IPS-15b (cell line): ENCODE measurements around the gene PLA2G5.
"Not testable (repeated sequence)": the region's sequence is repeated elsewhere in the genome, so short reads cannot be mapped to it uniquely, and the experiment has no call there.

Experiments
- H3K27me3 ChIP-seq: one replicate; pipeline ENCODE4 v1.6.1; 2013; ENCODE audit warnings: low read length; ENCODE audit not compliant: control insufficient read depth, insufficient read depth
- H3K36me3 ChIP-seq: one replicate; pipeline ENCODE4 v1.6.1; 2013; ENCODE audit warnings: low read length; ENCODE audit not compliant: control insufficient read depth, insufficient read depth
- H3K4me1 ChIP-seq: one replicate; pipeline ENCODE4 v1.6.1; 2013; ENCODE audit warnings: mild to moderate bottlenecking, low read length; ENCODE audit not compliant: control insufficient read depth, insufficient read depth
- H3K4me3 ChIP-seq: one replicate; pipeline ENCODE4 v1.5.1; 2013; ENCODE audit warnings: low read depth, low read length
- H3K9ac ChIP-seq: one replicate; pipeline ENCODE4 v1.6.1; 2013; ENCODE audit warnings: low read depth, mild to moderate bottlenecking, low read length
- H3K9me3 ChIP-seq: one replicate; pipeline ENCODE4 v1.6.1; 2013; ENCODE audit warnings: mild to moderate bottlenecking, low read length; ENCODE audit not compliant: control insufficient read depth, insufficient read depth

The PLA2G5 gene

DNA sequence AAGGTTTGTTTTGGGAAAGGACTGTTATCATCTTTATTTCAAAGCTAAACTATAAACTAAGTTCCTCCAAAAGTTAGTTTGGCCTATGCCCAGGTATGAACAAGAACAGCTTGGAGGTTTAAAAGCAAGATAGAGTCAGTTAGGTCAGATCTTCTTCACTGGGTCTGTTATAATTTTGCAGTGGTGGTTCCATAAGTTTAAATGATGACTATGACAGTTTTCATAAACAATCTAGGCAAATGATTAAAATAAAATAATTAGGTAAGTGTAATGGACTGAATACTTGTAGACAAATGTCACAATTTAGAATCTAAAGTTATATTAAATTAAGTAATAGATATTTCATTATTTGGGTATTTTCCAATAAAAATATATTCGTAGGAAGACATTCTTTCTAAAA, 21.4 kb upstream of the PLA2G5 start:
- Histone ChIP-seq H3K4me1 (no peaks in the 10 kb centered on the region), H3K27me3 (no peaks in the 10 kb centered on the region), H3K36me3 (no peaks in the 10 kb centered on the region), H3K9me3 (no peaks in the 10 kb centered on the region), H3K9ac (no peak overlapping the region), H3K4me3 (no peak overlapping the region)

DNA sequence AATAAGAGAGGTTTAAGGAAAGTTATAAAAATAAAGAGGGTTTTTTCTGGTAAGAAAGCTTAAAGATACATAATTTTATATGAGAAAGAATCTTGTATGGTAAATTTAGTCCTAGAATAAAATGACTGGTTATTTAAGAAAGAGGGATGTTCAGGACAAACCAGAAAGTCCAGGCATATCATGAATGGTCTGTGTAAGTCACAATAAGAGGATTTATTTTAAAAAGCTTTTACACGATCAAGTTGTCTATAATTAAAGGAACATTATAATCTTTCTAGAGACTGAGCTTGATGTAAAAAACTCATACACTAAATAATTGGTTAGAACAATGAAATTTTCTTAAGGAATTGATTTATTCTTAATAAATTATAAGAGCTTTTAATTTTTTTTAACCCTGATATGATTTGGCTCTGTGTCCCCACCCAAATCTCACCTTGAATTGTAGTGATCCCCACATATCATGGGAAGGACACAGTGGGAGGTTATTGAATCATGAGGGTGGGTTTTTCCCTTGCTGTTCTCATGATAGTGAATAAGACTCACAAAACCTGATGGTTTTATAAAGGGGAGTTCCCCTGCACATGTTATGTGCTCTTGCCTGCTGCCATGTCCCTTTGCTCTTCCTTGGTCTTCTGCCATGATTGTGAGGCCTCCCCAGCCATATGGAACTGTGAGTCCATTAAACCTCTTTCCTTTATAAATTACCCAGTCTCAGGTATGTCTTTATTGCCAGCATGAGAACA, 20.8 kb upstream of the PLA2G5 start:
- H3K4me1 ChIP-seq, H3K9me3 ChIP-seq, H3K36me3 ChIP-seq, H3K27me3 ChIP-seq, H3K9ac ChIP-seq, H3K4me3 ChIP-seq: not testable (repeated sequence)

DNA sequence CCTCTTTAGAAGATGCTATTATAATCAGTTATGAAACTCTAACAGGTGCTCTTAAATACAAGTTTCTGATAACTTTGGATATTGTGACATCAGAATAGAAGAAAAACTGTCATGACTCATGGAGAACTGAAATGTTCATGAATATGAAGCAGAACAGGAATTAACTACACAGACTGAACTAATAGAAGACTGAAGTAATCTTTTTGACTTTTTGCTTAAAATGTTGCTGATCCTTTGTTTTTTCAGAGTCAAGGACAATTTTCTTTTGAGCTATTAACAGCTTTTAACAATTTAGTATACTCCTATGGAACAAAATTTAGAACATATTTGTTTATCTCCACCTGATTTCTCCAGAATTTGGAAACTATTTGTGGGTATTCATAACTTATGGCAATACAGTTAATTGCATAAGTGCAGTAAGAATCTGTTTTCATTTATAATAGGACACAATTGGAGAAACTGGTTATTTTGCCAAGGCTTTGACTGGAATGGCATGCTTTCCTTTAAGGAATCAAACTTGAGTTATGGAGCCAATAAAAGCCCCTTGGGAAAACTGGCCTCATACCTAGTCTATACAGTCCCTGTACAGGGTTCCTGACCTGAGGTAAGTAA, 18.7 kb upstream of the PLA2G5 start:
- Histone ChIP-seq H3K4me3 (no peak overlapping the region), H3K9ac (no peak overlapping the region), H3K27me3 (no peaks in the 10 kb centered on the region), H3K4me1 (no peaks in the 10 kb centered on the region), H3K9me3 (no peaks in the 10 kb centered on the region), H3K36me3 (no peaks in the 10 kb centered on the region)

DNA sequence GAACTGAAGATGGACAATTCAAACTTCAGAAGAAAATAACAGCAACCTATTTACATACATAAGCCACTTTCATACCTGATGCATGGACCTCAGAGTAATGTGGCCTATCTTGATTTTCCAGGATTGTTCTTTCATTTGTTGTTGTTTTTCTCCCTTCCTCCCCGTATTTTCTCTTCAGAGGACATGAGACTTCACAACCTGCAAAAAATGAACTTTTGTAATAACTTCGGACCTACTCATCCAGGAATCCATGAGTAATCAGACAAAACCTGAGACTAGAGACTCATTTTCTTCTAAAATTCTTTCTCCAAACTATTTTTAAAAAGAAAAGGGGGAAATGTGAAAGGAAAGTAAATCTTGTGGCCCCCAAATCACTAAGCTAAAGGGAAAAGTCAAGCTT, 17.6 kb upstream of the PLA2G5 start:
- Histone ChIP-seq H3K4me3 (no peak overlapping the region), H3K27me3 (no peaks in the 10 kb centered on the region), H3K36me3 (no peaks in the 10 kb centered on the region), H3K9me3 (no peaks in the 10 kb centered on the region), H3K9ac (no peak overlapping the region), H3K4me1 (no peaks in the 10 kb centered on the region)

DNA sequence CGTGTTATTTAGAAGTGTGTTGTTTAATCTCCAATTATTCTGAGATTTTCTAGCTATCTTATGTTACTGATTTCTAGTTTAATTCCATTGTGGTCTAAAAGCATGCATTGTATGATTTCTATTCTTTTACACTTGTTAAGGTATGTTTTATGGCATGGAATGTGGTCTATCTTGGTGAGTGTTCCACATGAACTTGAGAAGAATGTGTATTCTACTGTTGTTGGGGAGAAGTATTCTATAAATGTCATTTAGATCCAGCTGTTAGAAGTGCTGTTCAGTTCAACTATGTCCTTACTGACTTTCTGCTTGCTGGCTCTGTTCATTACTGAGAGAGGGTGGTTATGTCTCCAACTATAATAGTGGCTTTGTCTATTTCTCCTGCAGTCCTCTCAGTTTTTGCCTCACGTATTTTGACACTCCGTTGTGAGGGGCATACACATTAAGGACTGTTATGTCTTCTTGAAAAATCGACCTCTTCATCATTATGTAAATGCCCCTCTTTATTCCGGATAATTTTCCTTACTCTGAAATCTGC, 12.0 kb upstream of the PLA2G5 start:
- H3K9me3 ChIP-seq, result no peaks in the 10 kb centered on the region
- H3K27me3 ChIP-seq, result no peaks in the 10 kb centered on the region
- H3K4me1 ChIP-seq, result no peaks in the 10 kb centered on the region
- H3K4me3 ChIP-seq, result no peak overlapping the region
- no peak overlapping the region for H3K9ac ChIP-seq
- H3K36me3 ChIP-seq, result no peaks in the 10 kb centered on the region

DNA sequence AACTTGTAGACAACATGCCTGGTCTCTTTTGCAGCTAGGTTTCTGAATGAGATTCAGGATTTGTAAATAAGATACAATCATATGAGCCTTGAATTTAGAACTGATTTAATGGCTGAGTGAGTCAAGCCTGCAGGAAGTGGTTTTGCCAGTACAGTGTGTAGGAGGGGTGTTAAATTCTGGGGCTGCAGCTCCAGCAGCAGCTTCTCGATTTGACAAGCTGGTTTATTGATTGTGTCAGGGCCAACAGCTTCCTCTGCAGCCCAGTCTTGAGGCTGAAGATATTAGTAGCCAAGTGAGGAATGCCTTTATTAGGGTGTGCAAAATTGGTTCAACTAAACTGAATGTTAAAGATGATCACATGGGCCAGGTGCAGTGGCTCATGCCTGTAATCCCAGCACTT, 11.5 kb upstream of the PLA2G5 start:
- no peak overlapping the region for H3K4me3 ChIP-seq
- H3K9me3 ChIP-seq, result no peaks in the 10 kb centered on the region
- H3K9ac ChIP-seq, result no peak overlapping the region
- H3K27me3 ChIP-seq, result no peaks in the 10 kb centered on the region
- H3K36me3 ChIP-seq, result no peaks in the 10 kb centered on the region
- H3K4me1 ChIP-seq, result no peaks in the 10 kb centered on the region

DNA sequence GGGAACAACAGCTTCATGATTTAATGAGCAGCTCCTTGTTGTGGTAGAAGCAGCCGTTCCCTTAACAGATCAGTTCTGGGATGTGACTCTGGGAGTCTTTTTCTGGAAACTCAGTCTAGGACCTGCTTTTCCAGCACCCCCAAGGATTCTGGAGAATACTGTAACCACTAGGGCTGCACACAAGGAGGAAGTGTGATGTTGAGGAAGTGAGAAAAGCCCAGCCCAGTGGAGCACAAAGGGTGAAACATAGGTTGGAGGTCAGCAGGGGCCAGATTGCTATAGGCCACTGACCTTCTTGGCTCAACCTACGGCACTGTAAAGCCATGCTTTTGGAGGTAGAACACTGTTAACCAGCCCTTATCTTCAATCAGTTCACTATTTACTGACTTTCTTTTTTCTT, 10.1 kb upstream of the PLA2G5 start:
- no peak overlapping the region for H3K9ac ChIP-seq
- no peak overlapping the region for H3K4me3 ChIP-seq
- H3K4me1 ChIP-seq, result no peaks in the 10 kb centered on the region

DNA sequence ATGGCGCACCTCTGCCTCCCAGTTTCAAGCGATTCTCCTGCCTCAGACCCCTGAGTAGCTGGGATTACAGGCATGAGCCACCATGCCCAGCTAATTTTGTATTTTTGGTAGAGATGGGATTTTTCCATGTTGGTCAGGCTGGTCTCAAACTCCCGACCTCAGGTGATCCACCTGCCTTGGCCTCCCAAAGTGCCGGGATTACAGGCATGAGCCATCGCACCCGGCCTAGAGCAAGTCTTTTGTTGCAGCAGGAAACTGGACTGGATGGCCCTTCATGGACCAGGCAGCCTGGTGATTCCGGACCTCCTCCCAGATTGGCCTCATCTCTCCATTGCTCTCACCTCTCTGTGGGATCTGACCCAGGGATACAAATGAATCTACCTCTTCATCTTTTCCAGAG, 9.2 kb upstream of the PLA2G5 start:
- not testable (repeated sequence) for H3K9me3 ChIP-seq, H3K36me3 ChIP-seq, H3K27me3 ChIP-seq, H3K9ac ChIP-seq, H3K4me3 ChIP-seq, H3K4me1 ChIP-seq

More for the DNA sequence above, 10.1 kb upstream of the PLA2G5 start:
- no peaks in the 10 kb centered on the region for H3K9me3 ChIP-seq
- H3K27me3 ChIP-seq, result no peaks in the 10 kb centered on the region
- H3K36me3 ChIP-seq, result no peaks in the 10 kb centered on the region

DNA sequence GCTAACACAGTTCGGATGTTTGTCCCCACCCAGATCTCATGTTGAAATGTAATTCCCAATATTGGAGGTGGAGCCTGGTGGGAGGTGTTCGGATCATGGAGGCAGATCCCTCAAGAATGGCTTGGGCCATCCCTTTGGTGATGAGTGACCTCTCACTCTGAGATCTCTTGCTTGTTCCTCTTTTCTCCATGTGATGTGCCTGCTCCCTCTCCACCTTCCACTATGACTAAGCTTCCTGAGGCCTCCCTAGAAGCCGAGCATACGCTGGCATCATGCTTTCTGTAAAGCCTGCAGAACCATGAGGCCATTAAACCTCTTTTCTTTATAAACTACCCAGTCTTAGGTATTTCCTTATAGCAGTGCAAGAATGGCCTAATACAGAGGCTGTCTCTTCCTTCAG, 8.1 kb upstream of the PLA2G5 start:
- Histone ChIP-seq H3K9me3 (no peaks in the 10 kb centered on the region), H3K9ac (no peak overlapping the region), H3K27me3 (no peaks in the 10 kb centered on the region), H3K4me3 (no peak overlapping the region), H3K4me1 (no peaks in the 10 kb centered on the region), H3K36me3 (no peaks in the 10 kb centered on the region)

DNA sequence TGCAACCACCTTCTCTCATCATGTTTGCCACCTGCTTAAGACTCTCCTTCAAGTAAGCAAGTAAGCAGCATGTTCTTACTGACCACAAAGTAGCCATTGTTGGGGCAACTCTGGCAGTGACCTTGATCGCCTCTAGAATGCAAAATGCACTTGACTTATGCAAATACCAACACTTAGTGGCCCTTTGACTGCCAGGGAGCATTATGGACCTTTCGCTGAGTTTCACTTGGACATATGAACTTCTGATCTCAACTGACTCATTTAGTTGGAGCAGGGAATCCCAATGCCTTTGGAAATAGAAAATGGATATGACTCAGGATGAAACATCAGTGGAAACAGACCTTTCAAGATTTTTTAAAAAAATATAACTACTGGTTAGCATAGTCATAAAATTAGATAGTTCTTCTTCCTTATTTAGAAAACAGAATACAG, 6.1 kb upstream of the PLA2G5 start:
- Histone ChIP-seq H3K36me3 (no peaks in the 10 kb centered on the region), H3K27me3 (no peaks in the 10 kb centered on the region), H3K9ac (no peak overlapping the region), H3K4me3 (no peak overlapping the region), H3K9me3 (no peaks in the 10 kb centered on the region), H3K4me1 (no peaks in the 10 kb centered on the region)

DNA sequence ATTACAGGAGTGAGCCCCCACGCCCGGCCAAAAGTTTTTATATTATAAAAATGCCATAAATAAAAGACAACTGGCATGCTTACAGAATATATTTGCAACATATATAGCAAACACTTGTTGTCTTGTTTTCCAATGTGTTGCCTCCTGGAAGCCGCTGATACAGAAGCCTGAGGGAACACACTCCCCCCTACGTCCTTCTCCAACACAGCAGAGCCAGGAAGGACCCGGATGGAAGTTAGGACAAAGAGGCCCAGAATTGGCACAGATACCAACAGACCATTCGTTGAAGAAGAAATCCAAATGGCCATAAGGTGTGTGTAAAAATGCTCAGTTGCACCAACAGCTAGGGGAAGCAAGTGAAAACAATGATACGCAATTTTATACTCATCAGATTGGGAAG, 1.3 kb upstream of the PLA2G5 start:
- Histone ChIP-seq H3K9ac (no peak overlapping the region), H3K4me1 (no peaks in the 10 kb centered on the region), H3K9me3 (no peaks in the 10 kb centered on the region), H3K27me3 (no peaks in the 10 kb centered on the region), H3K4me3 (no peak overlapping the region), H3K36me3 (peaks cover under 1% of the 10 kb centered on the region)

DNA sequence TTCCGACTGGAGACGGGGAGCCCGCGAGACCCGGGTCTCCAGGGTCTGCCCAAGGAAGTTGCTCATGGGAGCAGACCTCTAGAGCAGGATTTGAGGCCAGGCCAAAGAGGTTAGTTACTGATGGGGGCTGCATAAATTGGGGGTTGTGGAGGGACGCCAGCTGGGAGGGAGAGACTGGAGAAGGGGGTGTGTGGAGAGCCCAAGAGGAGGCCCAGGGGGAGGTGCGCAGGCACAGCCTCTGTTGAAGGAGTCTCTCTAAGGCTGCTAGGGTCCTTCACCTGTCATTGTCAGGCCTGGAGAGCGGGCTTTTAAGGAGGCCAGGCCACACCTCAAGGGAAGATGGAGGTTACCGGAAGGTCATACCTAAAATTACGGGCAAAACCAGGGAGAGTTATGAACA, 363 bp downstream of the PLA2G5 start:
- Histone ChIP-seq H3K9me3 (no peaks in the 10 kb centered on the region), H3K27me3 (no peaks in the 10 kb centered on the region), H3K4me3 (no peak overlapping the region), H3K9ac (no peak overlapping the region), H3K4me1 (no peaks in the 10 kb centered on the region), H3K36me3 (peaks cover 2% of the 10 kb centered on the region)
